ENCODE measurements around the gene SLC6A2. TPM values are rescaled to one million over a fixed set of nuclear protein-coding genes. Genes with fewer than 3 reads are reported as not detected.

The SLC6A2 gene
- total and polyA plus RNA-seq, 2 experiments from 2014 or later, result 0.35 to 0.39 TPM

DNA sequence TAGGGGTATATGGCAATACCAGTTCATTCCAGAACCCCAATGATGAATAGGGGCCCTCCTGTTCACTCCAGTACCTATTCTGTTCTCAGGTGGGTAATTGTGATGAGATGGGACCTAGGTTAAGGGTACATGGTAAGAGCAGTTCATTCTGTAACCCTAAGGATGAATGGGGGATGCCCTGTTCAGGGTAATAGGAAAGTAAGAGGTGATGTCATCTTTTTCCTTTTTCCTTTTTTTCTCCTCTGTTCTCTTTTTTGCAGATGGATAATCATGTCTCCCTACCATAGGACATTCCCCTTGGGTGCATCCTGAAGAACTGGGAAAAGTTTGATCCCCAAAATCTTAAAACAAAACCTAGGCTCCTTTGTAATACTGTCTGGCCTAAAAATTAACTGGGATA, 25.0 kb upstream of the SLC6A2 start (continued):
- no peak for TF ChIP-seq ZNF462 (CRISPR knock-in tag; IDR thresholded peaks at IDR 0.05)

GRCh38 chr16:55632259-55632658, 23.5 kb upstream of the SLC6A2 start:
- DNase-seq (ENCODE audit: low spot score) (no peak), ATAC-seq (no peak)
- Mint-ChIP-seq H3K27ac (no peak overlapping the region), H3K4me1 (peaks cover 6% of the 10 kb centered on the region; the same call in 2 of the 3 replicates), H3K9me3 (peaks cover 41% of the 10 kb centered on the region), H3K27me3 (ENCODE audit: insufficient read depth, low read depth, poor library complexity) (peaks cover 4% of the 10 kb centered on the region), H3K36me3 (ENCODE audit: low read depth) (peaks cover 16% of the 10 kb centered on the region; the same call in 1 of the 3 replicates), H3K4me3 (no peak overlapping the region)
- Histone ChIP-seq H2AFZ (no peak overlapping the region), H3K4me3 (no peak overlapping the region), H3K27me3 (ENCODE audit: insufficient read depth) (no peaks in the 10 kb centered on the region), H3K36me3 (ENCODE audit: insufficient read depth) (peaks cover 14% of the 10 kb centered on the region), H3K4me2 (no peak overlapping the region), H3F3A (replicated peaks; ENCODE audit: low read depth) (no peaks in the 10 kb centered on the region), H4K20me1 (replicated peaks; ENCODE audit: insufficient read depth) (no peaks in the 10 kb centered on the region), H3K4me1 (ENCODE audit: insufficient read depth) (peaks cover 6% of the 10 kb centered on the region; the same call in 1 of the 2 replicates), H3K79me2 (replicated peaks; ENCODE audit: insufficient read depth) (no peaks in the 10 kb centered on the region), H3K9me2 (ENCODE audit: insufficient read depth) (peaks cover 11% of the 10 kb centered on the region; the same call in 1 of the 2 replicates), H3K27ac (ENCODE audit: low read depth) (no peak overlapping the region)
- no peak for TF ChIP-seq EZH2phosphoT487 (IDR thresholded peaks at IDR 0.05; ENCODE audit: unreplicated experiment)
- TF ChIP-seq ETS1 (IDR thresholded peaks at IDR 0.05), result no peak
